Measurements from ENCODE around the gene NPTN. TPM values are rescaled to one million over a fixed set of nuclear protein-coding genes. Genes with fewer than 3 reads are reported as not detected.

Gene NPTN
- total and polyA plus RNA-seq, 2 experiments from 2014 or later: 56.3 to 113 TPM

DNA sequence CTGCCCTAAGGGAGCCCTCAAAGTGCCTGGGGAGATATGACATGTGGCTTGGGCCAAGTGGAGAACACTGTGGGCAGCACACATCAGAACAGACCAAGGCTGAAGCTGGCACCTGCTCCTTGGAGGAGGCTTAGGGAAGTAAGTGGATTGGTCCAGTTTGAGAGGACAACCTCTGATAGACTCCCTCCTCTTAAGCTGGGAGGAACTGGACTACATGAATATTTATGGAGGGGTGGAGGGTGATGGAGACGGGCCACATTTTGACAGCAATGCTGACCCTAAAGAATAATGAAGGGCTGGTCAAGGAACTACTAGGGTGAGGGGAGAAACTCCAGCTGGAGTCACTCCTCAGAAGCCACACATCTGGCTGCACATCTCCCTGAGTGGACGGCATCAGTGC is 44.5 kb upstream of the NPTN start:
- Histone ChIP-seq H3K79me2 (replicated peaks; ENCODE audit: insufficient read depth) (no peaks in the 10 kb centered on the region), H2AFZ (peak overlapping the region; percentile 67; the same call in 1 of the 2 replicates), H4K20me1 (replicated peaks; ENCODE audit: insufficient read depth) (no peaks in the 10 kb centered on the region), H3K4me3 (no peak overlapping the region), H3K4me1 (ENCODE audit: insufficient read depth) (peaks cover 8% of the 10 kb centered on the region; the same call in 1 of the 2 replicates), H3K27ac (ENCODE audit: low read depth) (no peak overlapping the region), H3F3A (replicated peaks; ENCODE audit: low read depth) (no peaks in the 10 kb centered on the region), H3K4me2 (no peak overlapping the region), H3K9me2 (ENCODE audit: insufficient read depth) (no peaks in the 10 kb centered on the region; the same call in 1 of the 2 replicates), H3K36me3 (ENCODE audit: insufficient read depth) (no peaks in the 10 kb centered on the region), H3K27me3 (ENCODE audit: insufficient read depth) (no peaks in the 10 kb centered on the region)
- DNase-seq (ENCODE audit: low spot score) (no peak), ATAC-seq (no peak)
- TF ChIP-seq POLR2AphosphoS5 (IDR thresholded peaks at IDR 0.05; ENCODE audit: low read depth): no peak
- TF ChIP-seq CREB1 (CRISPR knock-in tag; IDR thresholded peaks at IDR 0.05; ENCODE audit: low read depth): no peak
- TF ChIP-seq ZNF114 (CRISPR knock-in tag; IDR thresholded peaks at IDR 0.05): no peak
- TF ChIP-seq, protein P1, sequence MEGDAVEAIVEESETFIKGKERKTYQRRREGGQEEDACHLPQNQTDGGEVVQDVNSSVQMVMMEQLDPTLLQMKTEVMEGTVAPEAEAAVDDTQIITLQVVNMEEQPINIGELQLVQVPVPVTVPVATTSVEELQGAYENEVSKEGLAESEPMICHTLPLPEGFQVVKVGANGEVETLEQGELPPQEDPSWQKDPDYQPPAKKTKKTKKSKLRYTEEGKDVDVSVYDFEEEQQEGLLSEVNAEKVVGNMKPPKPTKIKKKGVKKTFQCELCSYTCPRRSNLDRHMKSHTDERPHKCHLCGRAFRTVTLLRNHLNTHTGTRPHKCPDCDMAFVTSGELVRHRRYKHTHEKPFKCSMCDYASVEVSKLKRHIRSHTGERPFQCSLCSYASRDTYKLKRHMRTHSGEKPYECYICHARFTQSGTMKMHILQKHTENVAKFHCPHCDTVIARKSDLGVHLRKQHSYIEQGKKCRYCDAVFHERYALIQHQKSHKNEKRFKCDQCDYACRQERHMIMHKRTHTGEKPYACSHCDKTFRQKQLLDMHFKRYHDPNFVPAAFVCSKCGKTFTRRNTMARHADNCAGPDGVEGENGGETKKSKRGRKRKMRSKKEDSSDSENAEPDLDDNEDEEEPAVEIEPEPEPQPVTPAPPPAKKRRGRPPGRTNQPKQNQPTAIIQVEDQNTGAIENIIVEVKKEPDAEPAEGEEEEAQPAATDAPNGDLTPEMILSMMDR (conservative IDR thresholded peaks at IDR 0.05; ENCODE audit: low read depth in 2 of 2): no peak
- no peak for TF ChIP-seq NANOG (IDR thresholded peaks at IDR 0.05; ENCODE audit: borderline replicate concordance)
- H3K4me1 Mint-ChIP-seq: peaks cover 18% of the 10 kb centered on the region
- H3K9me3 Mint-ChIP-seq: no peaks in the 10 kb centered on the region
- no peak overlapping the region for H3K4me3 Mint-ChIP-seq
- peaks cover 4% of the 10 kb centered on the region for H3K27me3 Mint-ChIP-seq (ENCODE audit: insufficient read depth, low read depth, poor library complexity)
- no peak overlapping the region for H3K27ac Mint-ChIP-seq
- no peaks in the 10 kb centered on the region for H3K36me3 Mint-ChIP-seq (ENCODE audit: low read depth)

GRCh38 chr15:73677146-73677607 is 44.0 kb upstream of the NPTN start:
- Mint-ChIP-seq H3K27ac (no peak overlapping the region), H3K27me3 (ENCODE audit: insufficient read depth, low read depth, poor library complexity) (peaks cover 4% of the 10 kb centered on the region)
- peak overlapping the region; percentile 67; the same call in 1 of the 2 replicates for H2AFZ ChIP-seq

More at GRCh38 chr15:73677146-73677607, 44.0 kb upstream of the NPTN start:
- no peak overlapping the region for H3K4me3 ChIP-seq
- no peaks in the 10 kb centered on the region; the same call in 1 of the 2 replicates for H3K9me2 ChIP-seq (ENCODE audit: insufficient read depth)
- H3K4me2 ChIP-seq: no peak overlapping the region
- no peaks in the 10 kb centered on the region for H4K20me1 ChIP-seq (replicated peaks; ENCODE audit: insufficient read depth)
- peaks cover 8% of the 10 kb centered on the region; the same call in 1 of the 2 replicates for H3K4me1 ChIP-seq (ENCODE audit: insufficient read depth)
- no peak overlapping the region for H3K27ac ChIP-seq (ENCODE audit: low read depth)
- H3F3A ChIP-seq (replicated peaks; ENCODE audit: low read depth): no peaks in the 10 kb centered on the region
- ATAC-seq (peak; percentile 93), DNase-seq (ENCODE audit: low spot score) (peak; percentile 89)
- Mint-ChIP-seq H3K9me3 (no peaks in the 10 kb centered on the region), H3K4me3 (no peak overlapping the region), H3K36me3 (ENCODE audit: low read depth) (no peaks in the 10 kb centered on the region), H3K4me1 (peaks cover 18% of the 10 kb centered on the region)
- H3K27me3 ChIP-seq (ENCODE audit: insufficient read depth): no peaks in the 10 kb centered on the region
- TF ChIP-seq, protein P1 (conservative IDR thresholded peaks at IDR 0.05; ENCODE audit: low read depth in 2 of 2): peak; percentile 80 to 94
- no peak for TF ChIP-seq ZNF114 (CRISPR knock-in tag; IDR thresholded peaks at IDR 0.05)
- no peak for TF ChIP-seq STAT1 (IDR thresholded peaks at IDR 0.05; ENCODE audit: unreplicated experiment)
- no peak for TF ChIP-seq REST (IDR thresholded peaks at IDR 0.05; ENCODE audit: unreplicated experiment)
- TF ChIP-seq EZH2 (IDR thresholded peaks at IDR 0.05; ENCODE audit: low read depth, unreplicated experiment): no peak
- TF ChIP-seq EZH2phosphoT487 (IDR thresholded peaks at IDR 0.05; ENCODE audit: unreplicated experiment): no peak
- TF ChIP-seq, protein P2, sequence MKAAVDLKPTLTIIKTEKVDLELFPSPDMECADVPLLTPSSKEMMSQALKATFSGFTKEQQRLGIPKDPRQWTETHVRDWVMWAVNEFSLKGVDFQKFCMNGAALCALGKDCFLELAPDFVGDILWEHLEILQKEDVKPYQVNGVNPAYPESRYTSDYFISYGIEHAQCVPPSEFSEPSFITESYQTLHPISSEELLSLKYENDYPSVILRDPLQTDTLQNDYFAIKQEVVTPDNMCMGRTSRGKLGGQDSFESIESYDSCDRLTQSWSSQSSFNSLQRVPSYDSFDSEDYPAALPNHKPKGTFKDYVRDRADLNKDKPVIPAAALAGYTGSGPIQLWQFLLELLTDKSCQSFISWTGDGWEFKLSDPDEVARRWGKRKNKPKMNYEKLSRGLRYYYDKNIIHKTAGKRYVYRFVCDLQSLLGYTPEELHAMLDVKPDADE (IDR thresholded peaks at IDR 0.05): no peak
- no peaks in the 10 kb centered on the region for H3K36me3 ChIP-seq (ENCODE audit: insufficient read depth)
- no peaks in the 10 kb centered on the region for H3K79me2 ChIP-seq (replicated peaks; ENCODE audit: insufficient read depth)

All from GM23338 (cell line).